ENCODE measurements around the gene CLSTN2.

The CLSTN2 gene

GRCh38 chr3:140443806-140444205 is 508.8 kb downstream of the CLSTN2 start:
- in situ Hi-C loops (cut with HindIII; ENCODE audit: low pct_unique_long_range_greater_than_20kb, low sequenced_read_pairs): no loop called here
- DNase-seq (ENCODE audit: low read depth in 1 of 2, low spot score in 1 of 2): no peak
- TF ChIP-seq JUND (IDR thresholded peaks at IDR 0.05; ENCODE audit: low read depth): no peak

- DNase-seq (ENCODE audit: low read depth in 1 of 2, low spot score in 1 of 2): no peak
- TF ChIP-seq JUND (IDR thresholded peaks at IDR 0.05; ENCODE audit: low read depth): no peak
- in situ Hi-C loops (cut with HindIII; ENCODE audit: low pct_unique_long_range_greater_than_20kb, low sequenced_read_pairs): no loop called here
Measured at GRCh38 chr3:140446734-140447133, 511.7 kb downstream of the CLSTN2 start.

- no peak for DNase-seq (ENCODE audit: low read depth in 1 of 2, low spot score in 1 of 2)
- TF ChIP-seq JUND (IDR thresholded peaks at IDR 0.05; ENCODE audit: low read depth): no peak
- in situ Hi-C loops (cut with HindIII; ENCODE audit: low pct_unique_long_range_greater_than_20kb, low sequenced_read_pairs): no loop called here
Measured at GRCh38 chr3:140447136-140447535, 512.2 kb downstream of the CLSTN2 start.

- in situ Hi-C loops (cut with HindIII; ENCODE audit: low pct_unique_long_range_greater_than_20kb, low sequenced_read_pairs): no loop called here
- TF ChIP-seq JUND (IDR thresholded peaks at IDR 0.05; ENCODE audit: low read depth): no peak
- no peak for DNase-seq (ENCODE audit: low read depth in 1 of 2, low spot score in 1 of 2)
Measured at GRCh38 chr3:140448001-140448400, 513.0 kb downstream of the CLSTN2 start.

- no peak for DNase-seq (ENCODE audit: low read depth in 1 of 2, low spot score in 1 of 2)
- in situ Hi-C loops (cut with HindIII; ENCODE audit: low pct_unique_long_range_greater_than_20kb, low sequenced_read_pairs): no loop called here
- no peak for TF ChIP-seq JUND (IDR thresholded peaks at IDR 0.05; ENCODE audit: low read depth)
Measured at GRCh38 chr3:140449413-140450256, 514.6 kb downstream of the CLSTN2 start.

GRCh38 chr3:140453750-140454149 is 518.8 kb downstream of the CLSTN2 start:
- DNase-seq (ENCODE audit: low read depth in 1 of 2, low spot score in 1 of 2): no peak
- no peak for TF ChIP-seq JUND (IDR thresholded peaks at IDR 0.05; ENCODE audit: low read depth)
- in situ Hi-C loops (cut with HindIII; ENCODE audit: low pct_unique_long_range_greater_than_20kb, low sequenced_read_pairs): no loop called here

GRCh38 chr3:140455521-140456214 is 520.7 kb downstream of the CLSTN2 start:
- in situ Hi-C loops (cut with HindIII; ENCODE audit: low pct_unique_long_range_greater_than_20kb, low sequenced_read_pairs): no loop called here
- no peak for TF ChIP-seq JUND (IDR thresholded peaks at IDR 0.05; ENCODE audit: low read depth)
- no peak for DNase-seq (ENCODE audit: low read depth in 1 of 2, low spot score in 1 of 2)

- no peak for TF ChIP-seq JUND (IDR thresholded peaks at IDR 0.05; ENCODE audit: low read depth)
- DNase-seq (ENCODE audit: low read depth in 1 of 2, low spot score in 1 of 2): no peak
- in situ Hi-C loops (cut with HindIII; ENCODE audit: low pct_unique_long_range_greater_than_20kb, low sequenced_read_pairs): no loop called here
Measured at GRCh38 chr3:140456974-140457373, 522.0 kb downstream of the CLSTN2 start.

GRCh38 chr3:140459462-140459861 is 524.5 kb downstream of the CLSTN2 start:
- no peak for TF ChIP-seq JUND (IDR thresholded peaks at IDR 0.05; ENCODE audit: low read depth)
- no peak for DNase-seq (ENCODE audit: low read depth in 1 of 2, low spot score in 1 of 2)
- in situ Hi-C loops (cut with HindIII; ENCODE audit: low pct_unique_long_range_greater_than_20kb, low sequenced_read_pairs): no loop called here

- in situ Hi-C loops (cut with HindIII; ENCODE audit: low pct_unique_long_range_greater_than_20kb, low sequenced_read_pairs): no loop called here
- no peak for DNase-seq (ENCODE audit: low read depth in 1 of 2, low spot score in 1 of 2)
- TF ChIP-seq JUND (IDR thresholded peaks at IDR 0.05; ENCODE audit: low read depth): no peak
Measured at GRCh38 chr3:140461250-140461649, 526.3 kb downstream of the CLSTN2 start.

GRCh38 chr3:140463355-140463754 is 528.4 kb downstream of the CLSTN2 start:
- in situ Hi-C loops (cut with HindIII; ENCODE audit: low pct_unique_long_range_greater_than_20kb, low sequenced_read_pairs): no loop called here
- no peak for DNase-seq (ENCODE audit: low read depth in 1 of 2, low spot score in 1 of 2)
- no peak for TF ChIP-seq JUND (IDR thresholded peaks at IDR 0.05; ENCODE audit: low read depth)

GRCh38 chr3:140465988-140466387 is 531.0 kb downstream of the CLSTN2 start:
- in situ Hi-C loops (cut with HindIII; ENCODE audit: low pct_unique_long_range_greater_than_20kb, low sequenced_read_pairs): no loop called here

GRCh38 chr3:140466535-140466934 is 531.5 kb downstream of the CLSTN2 start:
- no peak for TF ChIP-seq JUND (IDR thresholded peaks at IDR 0.05; ENCODE audit: low read depth)
- DNase-seq (ENCODE audit: low read depth in 1 of 2, low spot score in 1 of 2): no peak
- in situ Hi-C loops (cut with HindIII; ENCODE audit: low pct_unique_long_range_greater_than_20kb, low sequenced_read_pairs): no loop called here

More at GRCh38 chr3:140465988-140466387, 531.0 kb downstream of the CLSTN2 start:
- DNase-seq (ENCODE audit: low read depth in 1 of 2, low spot score in 1 of 2): no peak
- no peak for TF ChIP-seq JUND (IDR thresholded peaks at IDR 0.05; ENCODE audit: low read depth)

Measured in T47D (cell line).